ENCODE data around the gene NUPR2. TPM values are rescaled to one million over a fixed set of nuclear protein-coding genes. Genes with fewer than 3 reads are reported as not detected.

NUPR2 gene
- total RNA-seq, 1 experiment from 2014 or later: not detected

DNA sequence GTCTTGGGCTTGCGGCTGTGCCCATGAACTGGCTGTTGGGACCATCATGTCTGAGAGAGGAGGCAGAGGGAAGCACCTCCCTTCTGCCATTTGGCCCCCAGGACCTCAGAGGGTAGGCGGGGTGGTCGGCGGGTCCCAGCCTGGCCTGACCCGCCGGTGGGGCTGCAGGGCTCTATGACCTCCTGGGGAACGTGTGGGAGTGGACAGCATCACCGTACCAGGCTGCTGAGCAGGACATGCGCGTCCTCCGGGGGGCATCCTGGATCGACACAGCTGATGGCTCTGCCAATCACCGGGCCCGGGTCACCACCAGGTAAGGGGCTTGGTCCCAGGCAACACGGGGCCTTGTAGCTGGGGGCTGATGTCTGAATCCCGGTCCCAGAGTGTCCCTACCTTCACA lies 38.0 kb downstream of the NUPR2 start:
- Histone ChIP-seq H3K36me3 (ENCODE audit: control insufficient read depth in 1 of 2, insufficient read depth in 2 of 2, low read length in 2 of 2) (peaks cover 11 to 23% of the 10 kb centered on the region in 2 experiments; a peak in 3 of 4 replicates), H3K4me3 (replicated peaks in 1 of 2; ENCODE audit: low read depth in 1 of 2, low read length in 2 of 2) (no peak overlapping the region), H3K4me1 (ENCODE audit: control insufficient read depth in 1 of 2, insufficient read depth in 2 of 2, low read length in 2 of 2) (peaks cover 0 to 2% of the 10 kb centered on the region in 2 experiments; a peak in 1 of 4 replicates), H3K27me3 (ENCODE audit: insufficient read depth, low read length) (no peaks in the 10 kb centered on the region), H3K9me3 (ENCODE audit: control insufficient read depth in 1 of 2, insufficient read depth in 1 of 2, low read depth in 1 of 2, low read length in 2 of 2) (no peaks in the 10 kb centered on the region), H3K4me2 (ENCODE audit: low read length) (no peak overlapping the region), H3K79me2 (ENCODE audit: insufficient read depth, low read length) (no peaks in the 10 kb centered on the region), H4K20me1 (ENCODE audit: insufficient read depth) (no peaks in the 10 kb centered on the region), H3K27ac (ENCODE audit: low read depth, low read length) (no peak overlapping the region), H2AFZ (ENCODE audit: low read depth, low read length, poor library complexity, severe bottlenecking) (no peak overlapping the region), H3K9me2 (ENCODE audit: insufficient read depth) (no peaks in the 10 kb centered on the region), H3K9ac (ENCODE audit: low read length) (no peak overlapping the region)
- RAD21 ChIA-PET (ENCODE audit: low non-redundant PET in 1 of 2, low total read pairs in 2 of 2, uncharacterized antibody in 2 of 2, unreplicated experiment in 2 of 2): no interaction called here
- no peak for DNase-seq (ENCODE audit: low read depth, low spot score)
- ATAC-seq: no peak
- intact Hi-C loops (cut with micrococcal nuclease): no loop called here
- TF ChIP-seq ELF1 (IDR thresholded peaks at IDR 0.05; ENCODE audit: borderline replicate concordance, low read depth): no peak
- TF ChIP-seq, protein P1, sequence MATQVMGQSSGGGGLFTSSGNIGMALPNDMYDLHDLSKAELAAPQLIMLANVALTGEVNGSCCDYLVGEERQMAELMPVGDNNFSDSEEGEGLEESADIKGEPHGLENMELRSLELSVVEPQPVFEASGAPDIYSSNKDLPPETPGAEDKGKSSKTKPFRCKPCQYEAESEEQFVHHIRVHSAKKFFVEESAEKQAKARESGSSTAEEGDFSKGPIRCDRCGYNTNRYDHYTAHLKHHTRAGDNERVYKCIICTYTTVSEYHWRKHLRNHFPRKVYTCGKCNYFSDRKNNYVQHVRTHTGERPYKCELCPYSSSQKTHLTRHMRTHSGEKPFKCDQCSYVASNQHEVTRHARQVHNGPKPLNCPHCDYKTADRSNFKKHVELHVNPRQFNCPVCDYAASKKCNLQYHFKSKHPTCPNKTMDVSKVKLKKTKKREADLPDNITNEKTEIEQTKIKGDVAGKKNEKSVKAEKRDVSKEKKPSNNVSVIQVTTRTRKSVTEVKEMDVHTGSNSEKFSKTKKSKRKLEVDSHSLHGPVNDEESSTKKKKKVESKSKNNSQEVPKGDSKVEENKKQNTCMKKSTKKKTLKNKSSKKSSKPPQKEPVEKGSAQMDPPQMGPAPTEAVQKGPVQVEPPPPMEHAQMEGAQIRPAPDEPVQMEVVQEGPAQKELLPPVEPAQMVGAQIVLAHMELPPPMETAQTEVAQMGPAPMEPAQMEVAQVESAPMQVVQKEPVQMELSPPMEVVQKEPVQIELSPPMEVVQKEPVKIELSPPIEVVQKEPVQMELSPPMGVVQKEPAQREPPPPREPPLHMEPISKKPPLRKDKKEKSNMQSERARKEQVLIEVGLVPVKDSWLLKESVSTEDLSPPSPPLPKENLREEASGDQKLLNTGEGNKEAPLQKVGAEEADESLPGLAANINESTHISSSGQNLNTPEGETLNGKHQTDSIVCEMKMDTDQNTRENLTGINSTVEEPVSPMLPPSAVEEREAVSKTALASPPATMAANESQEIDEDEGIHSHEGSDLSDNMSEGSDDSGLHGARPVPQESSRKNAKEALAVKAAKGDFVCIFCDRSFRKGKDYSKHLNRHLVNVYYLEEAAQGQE (IDR thresholded peaks at IDR 0.05; ENCODE audit: low read depth): no peak
- TF ChIP-seq, protein P2, sequence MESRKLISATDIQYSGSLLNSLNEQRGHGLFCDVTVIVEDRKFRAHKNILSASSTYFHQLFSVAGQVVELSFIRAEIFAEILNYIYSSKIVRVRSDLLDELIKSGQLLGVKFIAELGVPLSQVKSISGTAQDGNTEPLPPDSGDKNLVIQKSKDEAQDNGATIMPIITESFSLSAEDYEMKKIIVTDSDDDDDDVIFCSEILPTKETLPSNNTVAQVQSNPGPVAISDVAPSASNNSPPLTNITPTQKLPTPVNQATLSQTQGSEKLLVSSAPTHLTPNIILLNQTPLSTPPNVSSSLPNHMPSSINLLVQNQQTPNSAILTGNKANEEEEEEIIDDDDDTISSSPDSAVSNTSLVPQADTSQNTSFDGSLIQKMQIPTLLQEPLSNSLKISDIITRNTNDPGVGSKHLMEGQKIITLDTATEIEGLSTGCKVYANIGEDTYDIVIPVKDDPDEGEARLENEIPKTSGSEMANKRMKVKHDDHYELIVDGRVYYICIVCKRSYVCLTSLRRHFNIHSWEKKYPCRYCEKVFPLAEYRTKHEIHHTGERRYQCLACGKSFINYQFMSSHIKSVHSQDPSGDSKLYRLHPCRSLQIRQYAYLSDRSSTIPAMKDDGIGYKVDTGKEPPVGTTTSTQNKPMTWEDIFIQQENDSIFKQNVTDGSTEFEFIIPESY (IDR thresholded peaks at IDR 0.05; ENCODE audit: extremely low read depth, insufficient replicate concordance, low read length): no peak
- no peak for TF ChIP-seq TCF7L2 (IDR thresholded peaks at IDR 0.05; ENCODE audit: borderline replicate concordance, extremely low read depth, insufficient read depth, insufficient read length)
- no peak for TF ChIP-seq POLR2A (IDR thresholded peaks at IDR 0.05; ENCODE audit: borderline replicate concordance, extremely low read depth, insufficient read depth, insufficient read length)
- no peak for TF ChIP-seq EZH2phosphoT487 (IDR thresholded peaks at IDR 0.05; ENCODE audit: borderline replicate concordance)
- no peak for TF ChIP-seq RAD21 (IDR thresholded peaks at IDR 0.05; ENCODE audit: low read depth)
- no peak for TF ChIP-seq YY1 (IDR thresholded peaks at IDR 0.05; ENCODE audit: extremely low read depth, insufficient replicate concordance, low read depth, low read length)
- TF ChIP-seq, protein P3, sequence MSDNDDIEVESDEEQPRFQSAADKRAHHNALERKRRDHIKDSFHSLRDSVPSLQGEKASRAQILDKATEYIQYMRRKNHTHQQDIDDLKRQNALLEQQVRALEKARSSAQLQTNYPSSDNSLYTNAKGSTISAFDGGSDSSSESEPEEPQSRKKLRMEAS (IDR thresholded peaks at IDR 0.05): no peak
- no peak for TF ChIP-seq FOSL1 (IDR thresholded peaks at IDR 0.05; ENCODE audit: low read depth)
- TF ChIP-seq CBX3 (IDR thresholded peaks at IDR 0.05; ENCODE audit: low read depth): no peak
- no peak for TF ChIP-seq SRF (IDR thresholded peaks at IDR 0.05; ENCODE audit: low read depth)
- TF ChIP-seq, protein P4, sequence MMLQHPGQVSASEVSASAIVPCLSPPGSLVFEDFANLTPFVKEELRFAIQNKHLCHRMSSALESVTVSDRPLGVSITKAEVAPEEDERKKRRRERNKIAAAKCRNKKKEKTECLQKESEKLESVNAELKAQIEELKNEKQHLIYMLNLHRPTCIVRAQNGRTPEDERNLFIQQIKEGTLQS (IDR thresholded peaks at IDR 0.05): no peak
- no peak for TF ChIP-seq CEBPB (IDR thresholded peaks at IDR 0.05; ENCODE audit: low read depth)
- TF ChIP-seq JUND (IDR thresholded peaks at IDR 0.05): no peak
- TF ChIP-seq, protein P5, sequence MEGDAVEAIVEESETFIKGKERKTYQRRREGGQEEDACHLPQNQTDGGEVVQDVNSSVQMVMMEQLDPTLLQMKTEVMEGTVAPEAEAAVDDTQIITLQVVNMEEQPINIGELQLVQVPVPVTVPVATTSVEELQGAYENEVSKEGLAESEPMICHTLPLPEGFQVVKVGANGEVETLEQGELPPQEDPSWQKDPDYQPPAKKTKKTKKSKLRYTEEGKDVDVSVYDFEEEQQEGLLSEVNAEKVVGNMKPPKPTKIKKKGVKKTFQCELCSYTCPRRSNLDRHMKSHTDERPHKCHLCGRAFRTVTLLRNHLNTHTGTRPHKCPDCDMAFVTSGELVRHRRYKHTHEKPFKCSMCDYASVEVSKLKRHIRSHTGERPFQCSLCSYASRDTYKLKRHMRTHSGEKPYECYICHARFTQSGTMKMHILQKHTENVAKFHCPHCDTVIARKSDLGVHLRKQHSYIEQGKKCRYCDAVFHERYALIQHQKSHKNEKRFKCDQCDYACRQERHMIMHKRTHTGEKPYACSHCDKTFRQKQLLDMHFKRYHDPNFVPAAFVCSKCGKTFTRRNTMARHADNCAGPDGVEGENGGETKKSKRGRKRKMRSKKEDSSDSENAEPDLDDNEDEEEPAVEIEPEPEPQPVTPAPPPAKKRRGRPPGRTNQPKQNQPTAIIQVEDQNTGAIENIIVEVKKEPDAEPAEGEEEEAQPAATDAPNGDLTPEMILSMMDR (IDR thresholded peaks at IDR 0.05 in 2 of 3, conservative IDR thresholded peaks at IDR 0.05 in 1 of 3; ENCODE audit: borderline replicate concordance in 1 of 3, insufficient read depth in 1 of 3, low read depth in 2 of 3, low read length in 2 of 3): no peak
- no peak for TF ChIP-seq ZFX (IDR thresholded peaks at IDR 0.05)
- TF ChIP-seq EZH2 (IDR thresholded peaks at IDR 0.05): no peak
- no TSS peak for BruUV-seq (replicated peaks)
- CTCF ChIA-PET: no interaction called here
- POLR2A ChIA-PET: no interaction called here

Measured in HCT116 (cell line).